ENCODE results near the gene NUCB2.

The NUCB2 gene

DNA sequence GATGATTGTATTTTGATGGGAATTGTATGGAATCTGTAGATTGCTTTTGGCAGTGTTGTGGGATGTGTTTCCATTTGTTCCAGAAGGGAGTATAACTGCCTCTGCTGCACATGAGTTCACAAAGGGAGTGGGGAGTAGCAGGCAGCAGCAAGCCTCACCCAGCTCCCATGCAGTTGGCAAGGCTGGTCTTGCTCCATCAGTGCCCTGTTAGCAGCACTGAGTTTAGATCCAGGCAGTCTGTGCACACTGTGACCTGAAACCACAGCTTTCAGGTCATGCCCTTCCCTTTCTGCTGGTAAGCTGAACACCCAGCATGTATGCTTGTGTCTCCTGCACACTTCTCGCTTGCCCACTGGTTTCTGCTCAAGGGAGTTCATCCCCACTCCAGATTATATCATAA is 3.7 kb upstream of the NUCB2 start:
- no peak for DNase-seq

DNA sequence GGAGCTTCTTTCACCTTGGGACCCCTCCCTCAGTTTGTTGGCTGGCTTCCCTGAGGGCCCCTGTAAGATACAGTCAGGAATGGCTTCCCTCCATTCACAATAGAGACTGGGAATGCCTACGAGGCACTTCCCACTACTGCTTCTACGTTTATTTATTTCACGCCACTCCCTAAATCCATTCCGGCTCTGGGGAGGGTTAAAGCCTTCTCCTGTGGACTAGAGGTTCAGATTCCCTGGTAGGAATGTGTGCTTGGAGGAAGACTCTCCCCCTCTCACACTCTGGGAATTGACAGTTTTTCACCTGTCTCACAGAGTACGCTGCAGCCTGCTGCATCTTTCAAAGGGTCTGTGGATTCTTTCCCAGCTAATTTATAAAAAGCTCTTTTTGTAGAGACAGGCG is 3.3 kb upstream of the NUCB2 start:
- no peak for DNase-seq

GRCh38 chr11:17273668-17274282 is 2.8 kb upstream of the NUCB2 start:
- DNase-seq: no peak

GRCh38 chr11:17275400-17276235 is 921 bp upstream of the NUCB2 start:
- DNase-seq: peak; percentile 38

GRCh38 chr11:17277024-17277584 is 565 bp downstream of the NUCB2 start:
- DNase-seq: peak; percentile 39

- DNase-seq: no peak
These were observed 4.1 kb downstream of the NUCB2 start for GRCh38 chr11:17280494-17281127.

DNA sequence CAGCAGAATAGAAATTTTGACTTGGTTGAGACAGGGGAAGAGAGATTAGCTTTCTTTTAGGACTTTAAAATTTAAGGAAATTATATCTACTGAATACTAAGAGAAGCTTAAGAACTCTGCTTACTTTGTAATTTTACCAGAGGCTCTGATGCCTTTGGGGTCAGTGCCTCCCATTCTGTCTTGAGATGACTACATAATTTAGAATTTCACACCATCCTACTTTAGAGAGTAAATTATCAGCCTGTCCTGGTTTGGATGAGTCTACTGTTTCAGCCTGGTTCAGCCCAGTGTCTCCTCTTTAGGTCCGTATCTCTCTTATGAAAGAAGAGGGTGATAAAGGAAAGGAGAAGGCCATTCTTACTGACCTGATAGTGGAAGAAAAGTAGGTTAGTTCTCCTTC is 9.8 kb downstream of the NUCB2 start:
- no peak for DNase-seq

- no peak for DNase-seq
These were observed 10.5 kb downstream of the NUCB2 start for GRCh38 chr11:17287058-17287457.

DNA sequence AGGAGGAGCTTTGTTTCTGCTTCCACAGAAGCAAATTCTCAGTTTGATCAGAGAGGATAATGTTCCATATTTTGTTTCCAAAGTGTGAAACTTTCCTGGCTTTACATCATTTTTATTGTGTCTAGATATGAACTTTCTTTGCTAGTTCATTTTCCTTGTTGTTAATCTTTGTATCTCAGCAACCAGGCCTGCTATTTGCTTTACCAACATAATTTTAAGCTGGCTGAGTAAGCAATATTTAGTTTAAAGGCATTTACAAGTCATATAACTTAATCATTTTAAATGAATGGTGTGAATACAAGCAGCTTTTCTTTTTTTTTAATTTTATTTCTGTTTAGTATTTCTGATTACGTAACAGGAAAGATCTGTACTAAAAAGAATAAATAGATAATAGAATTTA is 15.2 kb downstream of the NUCB2 start:
- DNase-seq: no peak

DNA sequence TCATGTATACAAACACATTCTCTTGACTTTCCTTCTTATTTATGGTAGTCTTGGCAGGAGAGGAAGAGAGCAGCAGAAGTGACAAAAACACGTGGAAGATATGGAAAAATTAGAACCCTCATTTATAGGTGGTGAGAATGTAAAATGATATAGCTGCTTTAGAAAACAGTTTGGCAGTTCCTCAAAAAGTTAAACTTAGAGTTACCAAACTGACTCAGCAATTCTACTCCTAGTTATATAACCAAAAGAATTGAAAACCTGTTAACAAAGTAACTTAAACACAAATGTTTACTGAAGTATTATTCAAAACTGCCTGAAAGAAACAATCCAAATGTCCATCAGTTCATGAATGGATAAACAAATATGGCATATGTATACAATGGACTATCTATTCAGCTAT is 16.8 kb downstream of the NUCB2 start:
- DNase-seq: no peak

DNA sequence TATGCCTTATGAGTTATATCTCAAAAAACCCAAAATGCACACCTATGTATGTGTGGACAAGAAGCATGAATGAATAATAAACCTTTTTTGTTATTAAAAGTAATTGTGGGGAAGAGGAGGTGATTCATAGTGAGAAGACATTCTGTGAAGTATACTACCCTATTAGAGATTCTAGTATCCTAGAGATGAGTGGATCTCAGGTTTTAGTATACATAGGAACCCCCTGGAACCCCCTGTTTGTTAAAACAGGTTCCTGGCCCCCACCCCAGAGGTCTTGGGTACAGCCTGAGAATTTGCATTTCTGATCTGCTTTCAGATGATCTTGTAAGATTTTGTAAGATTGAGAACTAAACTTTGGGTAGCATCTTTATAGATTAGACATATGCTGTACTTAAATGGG is 17.5 kb downstream of the NUCB2 start:
- DNase-seq: no peak

DNA sequence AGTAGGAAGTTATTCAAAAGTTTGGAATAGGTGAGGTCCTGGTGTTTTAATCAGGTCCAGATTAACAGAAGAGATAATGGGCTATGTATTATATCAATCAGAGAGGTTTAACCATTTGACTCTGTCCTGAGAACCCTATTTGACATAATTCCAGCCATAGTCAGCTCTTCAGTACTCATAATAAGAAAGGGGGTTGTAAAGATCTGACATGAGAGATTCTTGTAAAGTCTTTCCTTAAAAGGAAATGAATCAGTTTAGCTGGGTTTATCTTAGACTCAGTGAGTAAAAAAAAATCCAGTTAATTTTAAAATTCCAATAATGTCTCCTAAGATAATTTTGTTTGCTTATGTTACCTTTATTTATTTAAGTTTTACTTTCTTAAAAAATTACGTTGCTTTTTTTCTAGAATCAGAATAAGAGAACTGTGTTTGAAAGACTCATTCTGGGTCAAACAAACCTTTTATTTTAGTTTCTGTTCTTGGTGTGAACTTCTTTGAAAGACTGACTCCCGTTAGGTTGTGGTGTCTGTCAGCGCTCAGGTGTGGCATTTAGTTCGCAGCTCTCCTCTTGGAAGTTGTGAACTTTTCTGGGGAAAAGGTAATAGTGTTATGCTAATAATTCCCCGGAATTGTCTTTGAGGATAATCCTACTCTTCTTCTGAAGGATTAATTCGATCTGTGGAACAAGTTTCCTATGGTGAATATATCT is 20.5 kb downstream of the NUCB2 start:
- DNase-seq: no peak

GRCh38 chr11:17298302-17298701 is 21.8 kb downstream of the NUCB2 start:
- no peak for DNase-seq

- no peak for DNase-seq
These were observed 23.8 kb downstream of the NUCB2 start for GRCh38 chr11:17300372-17300771.

- no peak for DNase-seq
These were observed 37.1 kb downstream of the NUCB2 start for GRCh38 chr11:17313349-17314231.

- no peak for DNase-seq
These were observed 37.7 kb downstream of the NUCB2 start for GRCh38 chr11:17314232-17314547.

DNA sequence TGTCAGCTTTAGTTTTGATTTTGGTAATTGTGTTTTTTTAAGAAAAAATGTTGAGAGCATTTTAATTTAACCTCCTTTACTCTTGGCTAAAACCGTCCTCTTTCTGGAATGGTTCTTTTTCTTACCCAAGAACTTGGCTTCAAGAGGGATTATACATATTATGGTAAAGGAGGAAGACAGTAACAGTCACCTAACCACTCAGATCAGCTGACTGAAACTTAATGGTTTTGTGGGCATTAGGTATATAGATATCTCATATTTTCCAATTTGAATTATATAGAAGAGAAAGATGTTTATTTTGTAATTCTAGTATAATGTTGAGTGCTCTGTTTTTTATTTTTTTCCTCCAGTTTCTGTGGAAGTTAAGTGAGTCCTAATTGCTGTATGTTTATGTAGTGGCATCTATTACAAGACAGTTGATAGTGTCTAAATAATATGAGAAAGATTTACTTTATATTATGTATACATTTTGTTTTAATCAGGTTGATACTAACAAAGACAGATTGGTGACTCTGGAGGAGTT is 38.4 kb downstream of the NUCB2 start:
- no peak for DNase-seq

- DNase-seq: no peak
These were observed 52.4 kb downstream of the NUCB2 start for GRCh38 chr11:17328871-17329494.

GRCh38 chr11:17331669-17332068 is 55.1 kb downstream of the NUCB2 start:
- no peak for DNase-seq

DNA sequence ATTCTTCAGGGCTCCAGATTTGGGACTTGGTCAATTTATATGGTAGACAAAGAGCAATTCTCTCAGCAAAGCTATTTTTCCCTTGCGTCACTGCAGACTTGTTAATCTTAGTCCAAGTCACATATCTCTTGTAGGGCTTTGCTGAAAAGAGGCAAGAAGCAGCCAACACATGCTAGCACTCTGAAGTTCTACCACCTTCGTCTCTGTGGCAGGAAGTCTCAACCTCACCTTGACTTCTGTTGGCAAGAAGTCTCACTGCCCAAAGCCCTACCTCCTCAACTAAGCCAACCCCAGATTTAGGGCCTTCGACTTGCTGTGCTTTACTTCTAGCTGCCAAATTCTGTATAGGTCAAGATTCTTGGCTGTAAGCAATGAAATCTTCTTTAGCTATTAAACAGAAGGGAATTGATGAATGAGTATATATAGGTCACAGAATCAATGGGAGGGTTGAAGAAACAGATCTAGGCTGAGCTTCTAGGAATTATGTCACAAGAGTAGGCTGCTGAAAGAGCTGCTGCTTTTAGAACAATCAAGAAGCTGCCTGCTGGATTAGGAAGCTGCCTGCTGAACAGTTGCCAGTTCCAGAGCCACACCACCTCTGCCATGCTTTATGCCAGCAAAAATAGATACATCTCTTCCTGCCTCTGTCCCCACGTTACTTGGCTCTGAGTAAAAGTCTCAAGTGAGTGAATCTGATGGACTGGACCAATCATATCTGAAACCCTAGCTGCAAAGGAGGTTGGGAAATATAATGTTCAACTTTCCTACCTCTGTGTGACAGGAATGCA is 57.5 kb downstream of the NUCB2 start:
- peak; percentile 2 for DNase-seq

- no peak for DNase-seq
These were observed 66.7 kb downstream of the NUCB2 start for GRCh38 chr11:17343257-17343656.

All from CD4-positive, alpha-beta T cell treated with Interleukin-6 for 4 hours (primary cell).